Measurements from ENCODE around the gene ADD1. TPM values are rescaled to one million over a fixed set of nuclear protein-coding genes. Genes with fewer than 3 reads are reported as not detected.

Gene ADD1
- total RNA-seq, 1 experiment from 2014 or later: 163 TPM

DNA sequence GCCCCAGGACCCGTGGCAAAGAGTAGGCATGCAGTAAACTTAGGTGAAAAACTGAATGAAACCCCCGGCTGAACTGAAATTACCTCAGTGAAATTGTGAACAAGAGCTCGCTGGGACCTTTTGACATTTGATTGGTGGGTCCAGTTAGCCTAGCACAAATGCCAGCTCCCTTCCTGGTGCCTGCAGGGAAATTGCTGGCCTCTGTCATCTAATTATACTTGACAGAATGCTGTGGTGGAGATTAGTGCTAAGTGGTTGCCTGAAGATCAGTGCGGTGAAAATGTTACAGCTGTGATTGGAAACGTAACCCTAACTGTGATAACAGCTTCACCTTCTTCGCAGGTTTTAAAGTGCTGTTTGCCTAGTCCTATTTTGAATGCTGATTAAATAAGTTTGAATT lies 43.0 kb downstream of the ADD1 start:
- Histone ChIP-seq H3K27ac (ENCODE audit: insufficient read length, low read depth, low read length) (no peak overlapping the region), H4K8ac (replicated peaks; ENCODE audit: insufficient read length, low read depth, low read length) (no peak overlapping the region), H3K18ac (ENCODE audit: insufficient read length, low read depth, low read length) (no peak overlapping the region), H2BK120ac (ENCODE audit: low read depth, low read length, poor library complexity, severe bottlenecking) (no peak overlapping the region), H3K9me3 (ENCODE audit: control insufficient read depth, low read depth, low read length) (no peaks in the 10 kb centered on the region), H4K5ac (ENCODE audit: insufficient read length, low read depth, low read length) (no peak overlapping the region), H3K23ac (ENCODE audit: insufficient read length, low read depth, low read length) (no peak overlapping the region), H3K4ac (ENCODE audit: low read depth, low read length) (no peak overlapping the region), H2AK5ac (ENCODE audit: insufficient read length, low read length) (no peak overlapping the region), H2BK15ac (ENCODE audit: low read depth, low read length) (no peak overlapping the region), H4K91ac (ENCODE audit: insufficient read length, low read depth, low read length) (no peak overlapping the region), H3K79me1 (ENCODE audit: insufficient read depth, low read depth, low read length, poor library complexity, severe bottlenecking) (no peaks in the 10 kb centered on the region), H3K56ac (ENCODE audit: insufficient read length, low read depth, low read length) (no peak overlapping the region), H3K27me3 (ENCODE audit: insufficient read depth, low read length) (no peaks in the 10 kb centered on the region), H3K79me2 (ENCODE audit: insufficient read depth, low read length) (no peaks in the 10 kb centered on the region; the same call in 1 of the 2 replicates), H2BK5ac (ENCODE audit: insufficient read length, low read length) (no peak overlapping the region), H3K9ac (ENCODE audit: extremely low read depth, insufficient read length, low read length) (no peak overlapping the region), H3K4me2 (ENCODE audit: insufficient read depth, insufficient read length, low read length) (no peak overlapping the region), H3K23me2 (ENCODE audit: insufficient read length, low read depth, low read length, poor library complexity, severe bottlenecking) (no peaks in the 10 kb centered on the region), H2BK12ac (ENCODE audit: insufficient read length, low read depth, low read length) (no peak overlapping the region), H4K20me1 (ENCODE audit: control insufficient read depth, insufficient read depth, insufficient read length) (no peaks in the 10 kb centered on the region), H2BK20ac (ENCODE audit: low read depth, low read length, poor library complexity, severe bottlenecking) (no peak overlapping the region), H3T11ph (ENCODE audit: low read length) (no peak overlapping the region), H3K4me1 (ENCODE audit: insufficient read depth, low read length) (peaks cover 3% of the 10 kb centered on the region; the same call in 1 of the 2 replicates), H3K14ac (ENCODE audit: insufficient read depth, low read length) (no peak overlapping the region), H2AFZ (ENCODE audit: low read length) (no peak overlapping the region)
- no peaks in the 10 kb centered on the region for H3K9me3 Mint-ChIP-seq
- no peak for DNase-seq
- H3K4me1 Mint-ChIP-seq: peaks cover 12 to 14% of the 10 kb centered on the region in 2 experiments
- H3K27me3 Mint-ChIP-seq (ENCODE audit: low read depth): no peaks in the 10 kb centered on the region
- peaks cover 22 to 49% (median 42%) of the 10 kb centered on the region in 3 experiments; a peak in 6 of 7 replicates for H3K36me3 Mint-ChIP-seq (ENCODE audit: insufficient read depth in 1 of 3, low read depth in 3 of 3)
- no peak overlapping the region for H3K27ac Mint-ChIP-seq
- TF ChIP-seq, protein P1, sequence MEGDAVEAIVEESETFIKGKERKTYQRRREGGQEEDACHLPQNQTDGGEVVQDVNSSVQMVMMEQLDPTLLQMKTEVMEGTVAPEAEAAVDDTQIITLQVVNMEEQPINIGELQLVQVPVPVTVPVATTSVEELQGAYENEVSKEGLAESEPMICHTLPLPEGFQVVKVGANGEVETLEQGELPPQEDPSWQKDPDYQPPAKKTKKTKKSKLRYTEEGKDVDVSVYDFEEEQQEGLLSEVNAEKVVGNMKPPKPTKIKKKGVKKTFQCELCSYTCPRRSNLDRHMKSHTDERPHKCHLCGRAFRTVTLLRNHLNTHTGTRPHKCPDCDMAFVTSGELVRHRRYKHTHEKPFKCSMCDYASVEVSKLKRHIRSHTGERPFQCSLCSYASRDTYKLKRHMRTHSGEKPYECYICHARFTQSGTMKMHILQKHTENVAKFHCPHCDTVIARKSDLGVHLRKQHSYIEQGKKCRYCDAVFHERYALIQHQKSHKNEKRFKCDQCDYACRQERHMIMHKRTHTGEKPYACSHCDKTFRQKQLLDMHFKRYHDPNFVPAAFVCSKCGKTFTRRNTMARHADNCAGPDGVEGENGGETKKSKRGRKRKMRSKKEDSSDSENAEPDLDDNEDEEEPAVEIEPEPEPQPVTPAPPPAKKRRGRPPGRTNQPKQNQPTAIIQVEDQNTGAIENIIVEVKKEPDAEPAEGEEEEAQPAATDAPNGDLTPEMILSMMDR (conservative IDR thresholded peaks at IDR 0.05): no peak
- WGBS (ENCODE audit: extremely low coverage, insufficient read length, low lambda C conversion rate): no CpG with 5 or more reads among the region's 6 CpGs
- H3K4me3 Mint-ChIP-seq: no peak overlapping the region
